GM20000 (cell line): Measurements from ENCODE around the gene STK17A.

Experiments used
- DNase-seq: peaks from one replicate; pipeline ENCODE4 v3.0.0; 2012; ENCODE audit warnings: low spot score
- TF ChIP-seq, protein P1 (sequence below): IDR thresholded peaks from 2 replicates; pipeline ENCODE4 v1.5.1; 2012; ENCODE audit warnings: mild to moderate bottlenecking, control low read depth; ENCODE audit errors: extremely low read depth, missing control alignments

The STK17A gene

DNA sequence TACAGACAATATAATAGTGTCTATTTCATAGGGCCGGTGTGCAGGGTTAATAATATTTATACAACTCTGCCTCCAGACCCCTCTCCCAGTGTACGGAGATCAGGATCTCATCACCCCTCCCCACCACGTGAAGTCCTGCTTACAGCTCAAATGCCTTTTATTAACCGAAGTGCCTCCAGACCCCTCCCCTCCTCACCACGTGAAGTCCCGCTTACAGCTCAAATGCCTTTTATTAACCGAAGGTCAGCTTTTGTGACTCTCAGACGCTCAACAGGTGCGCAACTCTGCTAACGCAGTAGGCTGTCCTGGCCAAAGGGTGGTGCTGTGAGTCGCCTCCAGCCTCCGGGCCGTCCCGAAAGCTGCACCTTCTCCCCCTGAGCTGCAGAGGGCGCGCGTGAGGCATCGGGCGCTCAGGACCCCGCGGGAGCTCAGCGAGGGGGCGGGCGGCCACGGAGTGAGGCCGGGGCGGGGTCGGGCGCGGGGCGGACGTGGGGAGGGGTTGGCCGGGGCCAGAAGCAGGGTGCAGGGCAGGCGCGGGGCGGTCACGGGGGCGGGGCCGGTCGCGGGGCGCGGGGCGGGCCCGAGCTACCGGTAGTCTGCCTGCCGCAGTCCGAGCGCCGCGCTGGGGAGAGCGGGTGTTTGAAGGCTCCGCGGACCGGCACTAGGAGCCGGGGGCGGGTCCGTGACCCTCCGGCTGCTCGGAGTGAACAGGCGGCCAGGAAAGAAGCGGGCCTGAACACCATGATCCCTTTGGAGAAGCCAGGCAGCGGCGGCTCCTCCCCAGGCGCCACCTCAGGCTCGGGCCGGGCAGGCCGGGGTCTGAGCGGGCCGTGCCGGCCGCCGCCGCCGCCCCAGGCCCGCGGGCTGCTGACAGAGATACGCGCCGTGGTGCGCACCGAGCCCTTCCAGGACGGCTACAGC is at the start of gene STK17A:
Gene STK17A (plus strand): TSS at position 606 of the 921 bp plus-strand sequence. CDS start 136 bp downstream, at position 742.
- TF ChIP-seq, protein P1, sequence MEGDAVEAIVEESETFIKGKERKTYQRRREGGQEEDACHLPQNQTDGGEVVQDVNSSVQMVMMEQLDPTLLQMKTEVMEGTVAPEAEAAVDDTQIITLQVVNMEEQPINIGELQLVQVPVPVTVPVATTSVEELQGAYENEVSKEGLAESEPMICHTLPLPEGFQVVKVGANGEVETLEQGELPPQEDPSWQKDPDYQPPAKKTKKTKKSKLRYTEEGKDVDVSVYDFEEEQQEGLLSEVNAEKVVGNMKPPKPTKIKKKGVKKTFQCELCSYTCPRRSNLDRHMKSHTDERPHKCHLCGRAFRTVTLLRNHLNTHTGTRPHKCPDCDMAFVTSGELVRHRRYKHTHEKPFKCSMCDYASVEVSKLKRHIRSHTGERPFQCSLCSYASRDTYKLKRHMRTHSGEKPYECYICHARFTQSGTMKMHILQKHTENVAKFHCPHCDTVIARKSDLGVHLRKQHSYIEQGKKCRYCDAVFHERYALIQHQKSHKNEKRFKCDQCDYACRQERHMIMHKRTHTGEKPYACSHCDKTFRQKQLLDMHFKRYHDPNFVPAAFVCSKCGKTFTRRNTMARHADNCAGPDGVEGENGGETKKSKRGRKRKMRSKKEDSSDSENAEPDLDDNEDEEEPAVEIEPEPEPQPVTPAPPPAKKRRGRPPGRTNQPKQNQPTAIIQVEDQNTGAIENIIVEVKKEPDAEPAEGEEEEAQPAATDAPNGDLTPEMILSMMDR: peak; percentile 99
- peak; percentile 95 for DNase-seq

DNA sequence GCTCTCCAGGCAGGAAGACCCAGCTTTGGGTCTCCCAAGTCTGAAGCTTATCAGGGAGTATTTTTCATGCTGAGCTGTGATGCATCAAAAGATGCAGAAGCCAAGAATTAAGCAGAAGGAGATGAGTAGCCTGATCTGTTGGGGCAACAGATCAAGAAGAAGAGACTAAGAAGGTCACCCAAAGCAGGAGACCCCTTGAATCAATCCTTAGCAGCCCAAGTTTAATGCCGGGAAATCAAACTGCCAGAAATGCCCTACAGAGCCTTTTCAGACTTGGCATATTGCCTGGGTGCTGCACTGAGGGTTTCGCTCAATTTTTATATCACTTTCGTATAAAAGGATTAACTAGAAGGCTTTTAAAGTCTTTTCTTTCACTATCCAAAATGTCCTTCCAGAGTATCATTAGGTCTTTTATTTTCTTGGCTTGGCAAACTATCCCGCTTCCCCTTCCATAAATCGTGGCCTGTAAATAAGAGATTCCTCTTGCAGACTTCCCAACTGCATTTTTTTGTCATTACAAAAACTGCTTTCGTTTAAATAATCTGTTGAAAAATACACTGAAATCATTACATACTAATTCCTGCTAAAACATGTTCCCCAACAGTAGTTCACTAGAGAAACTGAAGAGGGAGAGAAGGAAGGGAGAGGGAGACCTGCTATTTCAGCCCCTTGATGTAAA is 49.0 kb upstream of the STK17A start:
- no peak for DNase-seq

DNA sequence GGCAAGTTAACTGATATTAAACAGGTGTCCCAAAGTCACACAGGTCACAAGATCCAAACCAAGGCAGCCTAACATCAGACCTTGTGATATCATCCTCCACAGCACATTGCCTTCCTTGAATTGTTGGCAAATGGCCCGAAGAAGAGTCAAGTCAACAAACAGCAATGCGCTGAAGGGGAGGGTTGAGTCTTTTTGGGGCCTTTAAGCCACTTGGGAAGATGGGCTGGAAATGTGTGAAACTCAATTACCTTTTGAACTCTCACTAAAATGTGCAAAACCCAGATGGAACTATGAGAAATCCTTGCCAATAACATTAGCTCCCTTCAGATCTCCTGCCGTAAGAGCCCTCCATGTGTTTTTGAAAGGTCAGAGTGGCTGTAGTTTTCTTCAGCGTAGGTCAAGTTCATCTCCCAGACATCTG is 47.9 kb upstream of the STK17A start:
- TF ChIP-seq, protein P1: no peak
- no peak for DNase-seq

More for the DNA sequence above, 49.0 kb upstream of the STK17A start:
- TF ChIP-seq, protein P1: no peak

DNA sequence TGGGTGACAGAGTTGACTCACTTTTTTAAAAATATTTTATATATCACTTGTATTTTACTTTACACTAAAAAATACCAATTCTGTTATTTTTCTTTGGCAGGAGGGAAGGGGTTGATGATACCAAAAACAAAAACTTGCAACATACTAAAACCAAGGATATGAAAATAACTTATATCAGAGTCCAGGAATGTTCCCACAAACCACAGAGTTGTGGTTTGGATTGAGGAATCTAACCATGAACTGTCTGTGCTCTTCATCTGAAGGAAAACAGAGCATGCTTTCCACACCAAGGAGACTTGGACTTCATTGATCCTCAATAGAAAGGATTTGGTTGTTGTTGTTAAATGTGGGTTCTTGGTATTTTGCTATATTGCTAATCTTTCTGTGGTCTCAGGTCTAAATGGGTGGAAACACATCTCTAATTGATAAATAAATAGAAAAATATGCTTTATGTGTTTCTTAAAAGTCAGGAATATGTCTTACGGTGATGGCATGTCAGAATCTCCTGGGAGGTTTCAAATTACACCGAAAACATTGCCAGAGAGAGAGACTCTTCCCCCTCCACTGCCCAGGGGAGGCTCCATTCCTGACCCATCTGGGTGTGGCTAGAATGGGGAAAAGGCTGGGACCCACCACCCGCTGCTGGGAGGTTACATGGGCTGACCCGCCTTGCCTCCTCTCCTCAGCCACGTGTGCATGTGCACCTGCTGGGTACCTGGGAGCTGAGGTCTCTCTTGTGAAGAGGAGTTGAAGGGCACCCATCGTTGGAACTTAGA is 46.9 kb upstream of the STK17A start:
- no peak for DNase-seq
- TF ChIP-seq, protein P1: no peak

DNA sequence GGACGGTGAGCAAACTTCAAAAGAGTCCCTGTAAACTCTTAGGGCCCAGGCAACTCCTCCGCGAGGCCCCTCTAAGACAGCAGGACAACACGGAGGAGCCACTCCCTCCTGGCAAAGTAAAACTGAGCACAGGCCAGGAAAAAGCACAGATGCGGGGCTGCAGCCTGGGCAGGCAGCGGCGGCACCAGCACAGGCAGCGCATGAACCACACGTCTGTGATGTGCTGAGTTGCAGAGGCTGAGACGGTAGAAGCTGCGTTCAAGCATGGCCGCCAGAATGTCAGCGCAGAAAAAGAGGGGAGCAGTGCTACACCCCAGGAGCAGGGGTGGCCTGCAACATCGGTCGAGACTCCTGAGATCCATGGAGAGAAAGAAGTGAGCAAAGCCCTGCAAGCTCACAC is 46.1 kb upstream of the STK17A start:
- TF ChIP-seq, protein P1: no peak
- no peak for DNase-seq

DNA sequence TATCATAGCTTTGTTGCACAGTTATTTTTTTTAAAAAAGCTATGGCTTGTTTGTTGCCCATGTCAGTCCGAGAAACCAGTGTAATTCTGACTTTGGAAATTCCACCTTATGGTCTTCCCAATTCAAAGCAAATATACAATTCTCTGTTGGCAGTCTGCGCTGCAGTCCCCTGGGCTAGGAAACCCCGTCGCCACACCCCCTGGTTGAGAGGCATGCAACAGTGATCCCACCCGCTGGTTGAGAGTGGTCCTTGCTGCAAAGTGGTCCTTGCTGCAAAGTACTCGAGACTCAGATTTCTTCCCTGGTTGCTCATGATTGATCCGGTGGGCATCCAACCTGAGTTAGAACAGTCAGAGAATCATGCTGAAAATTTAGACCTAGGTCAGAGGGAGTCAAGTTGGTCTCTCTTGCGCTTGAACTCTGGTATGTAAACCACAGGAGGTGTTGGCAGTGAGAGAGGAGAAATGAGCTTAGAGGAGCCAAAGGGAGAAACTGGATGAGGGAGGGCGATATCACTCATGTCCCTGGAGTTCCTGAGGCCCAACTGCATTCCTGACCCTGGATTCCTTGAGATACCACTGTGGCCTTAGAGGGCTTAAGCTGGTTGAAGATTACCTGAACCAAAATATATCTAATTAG is 45.0 kb upstream of the STK17A start:
- TF ChIP-seq, protein P1: no peak
- DNase-seq: no peak
